ENCODE measurements around the gene ARHGAP22. TPM values are rescaled to one million over a fixed set of nuclear protein-coding genes. Genes with fewer than 3 reads are reported as not detected.

ARHGAP22 gene
- total RNA-seq, 1 experiment from 2014 or later, result 9.9 TPM

GRCh38 chr10:48507933-48508790 lies 96.7 kb downstream of the ARHGAP22 start:
- no peak for TF ChIP-seq CTCF (IDR thresholded peaks at IDR 0.05 in 2 of 3, conservative IDR thresholded peaks at IDR 0.05 in 1 of 3; ENCODE audit: borderline replicate concordance in 1 of 3, insufficient read depth in 1 of 3, low read depth in 2 of 3, low read length in 2 of 3)
- no peak for TF ChIP-seq ZFX (IDR thresholded peaks at IDR 0.05)
- peak; percentile 39 for TF ChIP-seq TCF7L2 (IDR thresholded peaks at IDR 0.05; ENCODE audit: borderline replicate concordance, extremely low read depth, insufficient read depth, insufficient read length)
- TF ChIP-seq EZH2phosphoT487 (IDR thresholded peaks at IDR 0.05; ENCODE audit: borderline replicate concordance), result no peak
- no peaks in the 10 kb centered on the region for H3K9me3 ChIP-seq (ENCODE audit: control insufficient read depth in 1 of 2, insufficient read depth in 1 of 2, low read depth in 1 of 2, low read length in 2 of 2)
- intact Hi-C loops (cut with micrococcal nuclease), result loop anchor here (5.0 kb wide), 1 partner anchor 291 kb away; no protein-coding TSS in a partner anchor
- H3K4me3 ChIP-seq (replicated peaks in 1 of 2; ENCODE audit: low read depth in 1 of 2, low read length in 2 of 2), result no peak overlapping the region
- ChIA-PET CTCF (interaction anchor here (0.7 kb wide), 1 partner anchor 363 kb away, joined by 4 read pairs; no protein-coding TSS in a partner anchor), POLR2A (no interaction called here), RAD21 (ENCODE audit: low non-redundant PET in 1 of 2, low total read pairs in 2 of 2, uncharacterized antibody in 2 of 2, unreplicated experiment in 2 of 2) (no interaction called here)
- H3K9me2 ChIP-seq (ENCODE audit: insufficient read depth), result no peaks in the 10 kb centered on the region
- no peaks in the 10 kb centered on the region for H4K20me1 ChIP-seq (ENCODE audit: insufficient read depth)
- H3K36me3 ChIP-seq (ENCODE audit: control insufficient read depth in 1 of 2, insufficient read depth in 2 of 2, low read length in 2 of 2), result no peaks in the 10 kb centered on the region
- no peaks in the 10 kb centered on the region for H3K27me3 ChIP-seq (ENCODE audit: insufficient read depth, low read length)
- no peak for DNase-seq (ENCODE audit: low read depth, low spot score)
- H2AFZ ChIP-seq (ENCODE audit: low read depth, low read length, poor library complexity, severe bottlenecking), result no peak overlapping the region
- no peak overlapping the region for H3K27ac ChIP-seq (ENCODE audit: low read depth, low read length)
- H3K9ac ChIP-seq (ENCODE audit: low read length), result no peak overlapping the region
- H3K79me2 ChIP-seq (ENCODE audit: insufficient read depth, low read length), result no peaks in the 10 kb centered on the region
- BruUV-seq (replicated peaks), result no TSS peak
- peaks cover 5 to 15% of the 10 kb centered on the region in 2 experiments; a peak in 3 of 4 replicates for H3K4me1 ChIP-seq (ENCODE audit: control insufficient read depth in 1 of 2, insufficient read depth in 2 of 2, low read length in 2 of 2)
- H3K4me2 ChIP-seq (ENCODE audit: low read length), result peak overlapping the region; percentile 28; the same call in 1 of the 2 replicates
- no peak for ATAC-seq

GRCh38 chr10:48507494-48507893 lies 97.4 kb downstream of the ARHGAP22 start:
- Histone ChIP-seq H3K4me1 (ENCODE audit: control insufficient read depth in 1 of 2, insufficient read depth in 2 of 2, low read length in 2 of 2) (peaks cover 5 to 15% of the 10 kb centered on the region in 2 experiments; a peak in 3 of 4 replicates), H3K9me2 (ENCODE audit: insufficient read depth) (no peaks in the 10 kb centered on the region), H3K27me3 (ENCODE audit: insufficient read depth, low read length) (no peaks in the 10 kb centered on the region), H3K4me3 (replicated peaks in 1 of 2; ENCODE audit: low read depth in 1 of 2, low read length in 2 of 2) (no peak overlapping the region), H3K9me3 (ENCODE audit: control insufficient read depth in 1 of 2, insufficient read depth in 1 of 2, low read depth in 1 of 2, low read length in 2 of 2) (no peaks in the 10 kb centered on the region), H2AFZ (ENCODE audit: low read depth, low read length, poor library complexity, severe bottlenecking) (no peak overlapping the region), H3K27ac (ENCODE audit: low read depth, low read length) (no peak overlapping the region), H4K20me1 (ENCODE audit: insufficient read depth) (no peaks in the 10 kb centered on the region), H3K4me2 (ENCODE audit: low read length) (no peak overlapping the region), H3K36me3 (ENCODE audit: control insufficient read depth in 1 of 2, insufficient read depth in 2 of 2, low read length in 2 of 2) (no peaks in the 10 kb centered on the region), H3K9ac (ENCODE audit: low read length) (no peak overlapping the region), H3K79me2 (ENCODE audit: insufficient read depth, low read length) (no peaks in the 10 kb centered on the region)
- ChIA-PET RAD21 (ENCODE audit: low non-redundant PET in 1 of 2, low total read pairs in 2 of 2, uncharacterized antibody in 2 of 2, unreplicated experiment in 2 of 2) (no interaction called here), POLR2A (no interaction called here), CTCF (interaction anchor here (0.7 to 1.6 kb wide), 3 partner anchors 144 to 364 kb away, joined by 4 to 17 read pairs (median 12); no protein-coding TSS in a partner anchor)
- BruUV-seq (replicated peaks), result no TSS peak
- DNase-seq (ENCODE audit: low read depth, low spot score) (no peak), ATAC-seq (no peak)
- TF ChIP-seq POLR2AphosphoS5 (IDR thresholded peaks at IDR 0.05; ENCODE audit: low read depth, low read length) (no peak), ZFX (IDR thresholded peaks at IDR 0.05) (no peak), ELF1 (IDR thresholded peaks at IDR 0.05; ENCODE audit: borderline replicate concordance, low read depth) (no peak)
- intact Hi-C loops (cut with micrococcal nuclease), result loop anchor here (5.0 kb wide), 1 partner anchor 290 kb away; no protein-coding TSS in a partner anchor

Data from HCT116 (cell line).